PC-3 (cell line): ENCODE results near the gene CHRNG.

Source experiments
- CTCF ChIP-seq: fragments of 300-600 bp; sonication (generic); conservative IDR thresholded peaks from 2 replicates; pipeline ENCODE4 v1.5.1; 2017; ENCODE audit warnings: antibody characterized with exemption, low read depth, mild to moderate bottlenecking, low read length
- EZH2 ChIP-seq: fragments of 300-600 bp; sonication (generic); IDR thresholded peaks from one replicate; pipeline ENCODE4 v1.6.1; 2017; ENCODE audit warnings: antibody characterized with exemption, mild to moderate bottlenecking, low read length; ENCODE audit not compliant: unreplicated experiment
- EZH2phosphoT487 ChIP-seq: fragments of 300-600 bp; sonication (generic); IDR thresholded peaks from 2 replicates; pipeline ENCODE4 v1.6.1; 2018; ENCODE audit warnings: mild to moderate bottlenecking, antibody characterized with exemption, low read length, borderline replicate concordance

- TF ChIP-seq EZH2 (no peak), CTCF (peak; percentile 68), EZH2phosphoT487 (no peak)
Observed at GRCh38 chr2:232521959-232522622, 17.4 kb upstream of the CHRNG start.
